Measurements from ENCODE around the gene EIF4G3. TPM values are rescaled to one million over a fixed set of nuclear protein-coding genes. Genes with fewer than 3 reads are reported as not detected.

The EIF4G3 gene
- total and polyA plus RNA-seq, 2 donors (not counting 1 experiment from before 2014, with no cell fraction given): 53.5 to 67.0 TPM

GRCh38 chr1:21165646-21166045 is 11.1 kb downstream of the EIF4G3 start:
- no peak overlapping the region for H3K9ac ChIP-seq (ENCODE audit: insufficient read depth, low read length)
- H3K36me3 ChIP-seq (ENCODE audit: control insufficient read depth, insufficient read depth, low read length): peaks cover 2% of the 10 kb centered on the region
- peak overlapping the region; percentile 35 for H3K4me2 ChIP-seq (ENCODE audit: extremely low read depth, insufficient read depth, low read length)
- H3K27me3 ChIP-seq (ENCODE audit: control insufficient read depth, insufficient read depth, low read length): no peaks in the 10 kb centered on the region
- peaks cover 3% of the 10 kb centered on the region for H3K4me1 ChIP-seq (ENCODE audit: control insufficient read depth, extremely low read depth, insufficient read depth, low read length)
- DNase-seq (ENCODE audit: low read depth in 2 of 2): peak; percentile 37 to 54
- no peaks in the 10 kb centered on the region for H3K9me3 ChIP-seq (ENCODE audit: control insufficient read depth, insufficient read depth, low read depth, low read length)
- H2AFZ ChIP-seq (ENCODE audit: low read length): no peak overlapping the region
- peaks cover 74% of the 10 kb centered on the region for H3K79me2 ChIP-seq (ENCODE audit: control insufficient read depth, insufficient read depth, low read length)
- H3K4me3 ChIP-seq (replicated peaks in 1 of 4; ENCODE audit: control extremely low read depth in 1 of 4, insufficient read depth in 1 of 4, low read depth in 3 of 4, low read length in 4 of 4): no peak overlapping the region
- H3K27ac ChIP-seq (ENCODE audit: insufficient read depth, low read length): no peak overlapping the region
- H4K20me1 ChIP-seq (ENCODE audit: control insufficient read depth, extremely low read depth, insufficient read depth, low read length): no peaks in the 10 kb centered on the region
- no peak for TF ChIP-seq CTCF (conservative IDR thresholded peaks at IDR 0.05 in 1 of 2, IDR thresholded peaks at IDR 0.05 in 1 of 2; ENCODE audit: low read depth in 1 of 2, low read length in 2 of 2)
- TF ChIP-seq EZH2 (IDR thresholded peaks at IDR 0.05; ENCODE audit: low read length, missing control alignments): no peak

- Histone ChIP-seq H3K4me2 (ENCODE audit: extremely low read depth, insufficient read depth, low read length) (no peak overlapping the region), H3K9ac (ENCODE audit: insufficient read depth, low read length) (no peak overlapping the region), H3K27ac (ENCODE audit: insufficient read depth, low read length) (no peak overlapping the region), H3K36me3 (ENCODE audit: control insufficient read depth, insufficient read depth, low read length) (peaks cover 3% of the 10 kb centered on the region), H2AFZ (ENCODE audit: low read length) (no peak overlapping the region), H3K4me3 (replicated peaks in 1 of 4; ENCODE audit: control extremely low read depth in 1 of 4, insufficient read depth in 1 of 4, low read depth in 3 of 4, low read length in 4 of 4) (no peak overlapping the region), H3K4me1 (ENCODE audit: control insufficient read depth, extremely low read depth, insufficient read depth, low read length) (peaks cover 3% of the 10 kb centered on the region), H3K79me2 (ENCODE audit: control insufficient read depth, insufficient read depth, low read length) (peaks cover 74% of the 10 kb centered on the region), H4K20me1 (ENCODE audit: control insufficient read depth, extremely low read depth, insufficient read depth, low read length) (no peaks in the 10 kb centered on the region), H3K9me3 (ENCODE audit: control insufficient read depth, insufficient read depth, low read depth, low read length) (no peaks in the 10 kb centered on the region), H3K27me3 (ENCODE audit: control insufficient read depth, insufficient read depth, low read length) (no peaks in the 10 kb centered on the region)
- DNase-seq (ENCODE audit: low read depth in 2 of 2): peak in 1 of 2 donors; percentile 84
- TF ChIP-seq EZH2 (IDR thresholded peaks at IDR 0.05; ENCODE audit: low read length, missing control alignments) (no peak), CTCF (conservative IDR thresholded peaks at IDR 0.05 in 1 of 2, IDR thresholded peaks at IDR 0.05 in 1 of 2; ENCODE audit: low read depth in 1 of 2, low read length in 2 of 2) (no peak)
Measured at GRCh38 chr1:21165076-21165475, 11.6 kb downstream of the EIF4G3 start.

GRCh38 chr1:21164266-21164665 is 12.4 kb downstream of the EIF4G3 start:
- H3K9ac ChIP-seq (ENCODE audit: insufficient read depth, low read length): no peak overlapping the region
- no peak overlapping the region for H3K4me3 ChIP-seq (replicated peaks in 1 of 4; ENCODE audit: control extremely low read depth in 1 of 4, insufficient read depth in 1 of 4, low read depth in 3 of 4, low read length in 4 of 4)
- H2AFZ ChIP-seq (ENCODE audit: low read length): no peak overlapping the region
- peaks cover 2% of the 10 kb centered on the region for H3K36me3 ChIP-seq (ENCODE audit: control insufficient read depth, insufficient read depth, low read length)
- H3K27ac ChIP-seq (ENCODE audit: insufficient read depth, low read length): no peak overlapping the region
- H3K79me2 ChIP-seq (ENCODE audit: control insufficient read depth, insufficient read depth, low read length): peaks cover 71% of the 10 kb centered on the region
- TF ChIP-seq CTCF (conservative IDR thresholded peaks at IDR 0.05 in 1 of 2, IDR thresholded peaks at IDR 0.05 in 1 of 2; ENCODE audit: low read depth in 1 of 2, low read length in 2 of 2) (no peak), EZH2 (IDR thresholded peaks at IDR 0.05; ENCODE audit: low read length, missing control alignments) (no peak)
- peaks cover 3% of the 10 kb centered on the region for H3K4me1 ChIP-seq (ENCODE audit: control insufficient read depth, extremely low read depth, insufficient read depth, low read length)
- H3K9me3 ChIP-seq (ENCODE audit: control insufficient read depth, insufficient read depth, low read depth, low read length): no peaks in the 10 kb centered on the region
- H4K20me1 ChIP-seq (ENCODE audit: control insufficient read depth, extremely low read depth, insufficient read depth, low read length): no peaks in the 10 kb centered on the region
- H3K4me2 ChIP-seq (ENCODE audit: extremely low read depth, insufficient read depth, low read length): no peak overlapping the region
- no peaks in the 10 kb centered on the region for H3K27me3 ChIP-seq (ENCODE audit: control insufficient read depth, insufficient read depth, low read length)
- no peak for DNase-seq (ENCODE audit: low read depth in 2 of 2)
